RKO (cell line): Measurements from ENCODE around the gene RNF180.
"Not testable (repeated sequence)": the region's sequence is repeated elsewhere in the genome, so short reads cannot be mapped to it uniquely, and the experiment has no call there.

Experiments used
- DNase-seq: peaks from one replicate; pipeline ENCODE4 v3.0.0-alpha.2; 2016; ENCODE audit warnings: low spot score

Gene RNF180

GRCh38 chr5:64285188-64286130 is 119.8 kb downstream of the RNF180 start:
- DNase-seq, result no peak

- no peak for DNase-seq
Observed at GRCh38 chr5:64286381-64286780, 120.7 kb downstream of the RNF180 start.

- not testable (repeated sequence) for DNase-seq
Observed at GRCh38 chr5:64288496-64288895, 122.9 kb downstream of the RNF180 start.

GRCh38 chr5:64292611-64293215 is 127.1 kb downstream of the RNF180 start:
- no peak for DNase-seq

GRCh38 chr5:64295101-64295500 is 129.5 kb downstream of the RNF180 start:
- DNase-seq, result no peak

GRCh38 chr5:64298586-64298985 is 132.9 kb downstream of the RNF180 start:
- no peak for DNase-seq

GRCh38 chr5:64299805-64300204 is 134.2 kb downstream of the RNF180 start:
- DNase-seq, result peak; percentile 31

- DNase-seq, result peak; percentile 4
Observed at GRCh38 chr5:64301566-64301965, 135.9 kb downstream of the RNF180 start.

GRCh38 chr5:64308135-64308534 is 142.5 kb downstream of the RNF180 start:
- no peak for DNase-seq

- no peak for DNase-seq
Observed at GRCh38 chr5:64312491-64312890, 146.8 kb downstream of the RNF180 start.

- DNase-seq, result no peak
Observed at GRCh38 chr5:64315778-64316177, 150.1 kb downstream of the RNF180 start.

- DNase-seq, result peak; percentile 51
Observed at GRCh38 chr5:64318175-64318574, 152.5 kb downstream of the RNF180 start.

- DNase-seq, result no peak
Observed at GRCh38 chr5:64323591-64323990, 157.9 kb downstream of the RNF180 start.

GRCh38 chr5:64330728-64331231 is 165.1 kb downstream of the RNF180 start:
- DNase-seq, result no peak

GRCh38 chr5:64331597-64332277 is 166.1 kb downstream of the RNF180 start:
- no peak for DNase-seq

- DNase-seq, result no peak
Observed at GRCh38 chr5:64333886-64334285, 168.2 kb downstream of the RNF180 start.

GRCh38 chr5:64339769-64340168 is 174.1 kb downstream of the RNF180 start:
- no peak for DNase-seq

- no peak for DNase-seq
Observed at GRCh38 chr5:64340293-64340692, 174.7 kb downstream of the RNF180 start.

- no peak for DNase-seq
Observed at GRCh38 chr5:64341340-64341739, 175.7 kb downstream of the RNF180 start.

GRCh38 chr5:64344501-64344900 is 178.9 kb downstream of the RNF180 start:
- no peak for DNase-seq

GRCh38 chr5:64347309-64347708 is 181.7 kb downstream of the RNF180 start:
- DNase-seq, result peak; percentile 32

- no peak for DNase-seq
Observed at GRCh38 chr5:64364426-64364825, 198.8 kb downstream of the RNF180 start.

- DNase-seq, result peak; percentile 56
Observed at GRCh38 chr5:64384765-64385164, 219.1 kb downstream of the RNF180 start.
